ENCODE results near the gene DHX9.

DNA sequence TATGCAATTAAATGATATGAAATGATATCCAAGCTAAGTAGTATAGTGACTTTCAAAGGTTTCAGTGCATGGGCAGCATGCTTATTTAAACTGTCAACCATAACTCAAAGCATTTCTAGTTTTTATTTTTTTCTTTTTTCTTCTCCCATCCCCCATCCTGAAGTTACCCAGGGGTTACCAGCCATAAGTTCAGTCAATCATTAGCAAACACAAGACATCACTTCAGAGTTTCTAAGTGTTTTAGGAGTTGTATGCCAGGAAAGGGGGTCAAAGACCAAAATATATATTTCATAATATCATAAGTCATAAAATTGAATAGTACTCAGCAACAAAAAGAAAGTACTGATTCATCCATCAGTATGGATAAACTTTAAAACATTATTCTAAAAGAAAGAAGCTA lies 28.7 kb downstream of the DHX9 start:
- TF ChIP-seq, protein P1, sequence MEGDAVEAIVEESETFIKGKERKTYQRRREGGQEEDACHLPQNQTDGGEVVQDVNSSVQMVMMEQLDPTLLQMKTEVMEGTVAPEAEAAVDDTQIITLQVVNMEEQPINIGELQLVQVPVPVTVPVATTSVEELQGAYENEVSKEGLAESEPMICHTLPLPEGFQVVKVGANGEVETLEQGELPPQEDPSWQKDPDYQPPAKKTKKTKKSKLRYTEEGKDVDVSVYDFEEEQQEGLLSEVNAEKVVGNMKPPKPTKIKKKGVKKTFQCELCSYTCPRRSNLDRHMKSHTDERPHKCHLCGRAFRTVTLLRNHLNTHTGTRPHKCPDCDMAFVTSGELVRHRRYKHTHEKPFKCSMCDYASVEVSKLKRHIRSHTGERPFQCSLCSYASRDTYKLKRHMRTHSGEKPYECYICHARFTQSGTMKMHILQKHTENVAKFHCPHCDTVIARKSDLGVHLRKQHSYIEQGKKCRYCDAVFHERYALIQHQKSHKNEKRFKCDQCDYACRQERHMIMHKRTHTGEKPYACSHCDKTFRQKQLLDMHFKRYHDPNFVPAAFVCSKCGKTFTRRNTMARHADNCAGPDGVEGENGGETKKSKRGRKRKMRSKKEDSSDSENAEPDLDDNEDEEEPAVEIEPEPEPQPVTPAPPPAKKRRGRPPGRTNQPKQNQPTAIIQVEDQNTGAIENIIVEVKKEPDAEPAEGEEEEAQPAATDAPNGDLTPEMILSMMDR (conservative IDR thresholded peaks at IDR 0.05; ENCODE audit: low read depth, low read length): no peak
- no peak for TF ChIP-seq EZH2phosphoT487 (IDR thresholded peaks at IDR 0.05; ENCODE audit: borderline replicate concordance, low read length)
- no peak for TF ChIP-seq EZH2 (IDR thresholded peaks at IDR 0.05; ENCODE audit: low read length, unreplicated experiment)

All from PC-3 (cell line).